DLD1 (cell line): ENCODE measurements around the gene RPS21.

Experiments used
- in situ Hi-C: cut with HindIII; loops from 2 replicates; pipeline ENCODE4 v1.10.0; 2017; ENCODE audit warnings: low sequenced_read_pairs

RPS21 gene

GRCh38 chr20:62376112-62377063 is 10.5 kb upstream of the RPS21 start:
- in situ Hi-C loops, result loop anchor here (25.0 kb wide), 1 partner anchor 89 kb away; no protein-coding TSS in a partner anchor

DNA sequence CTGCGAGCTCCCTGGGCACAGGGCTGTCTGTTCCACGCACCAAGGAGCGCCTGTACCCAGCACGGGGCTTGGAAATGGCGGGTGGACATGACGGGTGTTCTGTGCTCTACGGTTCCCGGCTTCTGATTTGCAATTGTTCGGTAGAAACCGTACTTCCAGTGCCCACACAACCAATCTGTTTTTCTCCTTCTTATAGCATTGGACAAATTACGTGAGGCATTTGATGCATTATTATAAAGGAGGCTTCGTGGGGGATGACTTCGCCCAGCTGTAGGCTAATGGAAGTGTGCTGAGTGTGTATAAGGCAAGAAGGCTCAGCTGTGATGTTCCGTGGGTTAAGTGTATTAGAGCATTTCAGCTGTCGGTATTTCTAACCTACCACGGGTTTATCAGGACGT is 9.8 kb upstream of the RPS21 start:
- in situ Hi-C loops, result loop anchor here (25.0 kb wide), 1 partner anchor 90 kb away; no protein-coding TSS in a partner anchor

DNA sequence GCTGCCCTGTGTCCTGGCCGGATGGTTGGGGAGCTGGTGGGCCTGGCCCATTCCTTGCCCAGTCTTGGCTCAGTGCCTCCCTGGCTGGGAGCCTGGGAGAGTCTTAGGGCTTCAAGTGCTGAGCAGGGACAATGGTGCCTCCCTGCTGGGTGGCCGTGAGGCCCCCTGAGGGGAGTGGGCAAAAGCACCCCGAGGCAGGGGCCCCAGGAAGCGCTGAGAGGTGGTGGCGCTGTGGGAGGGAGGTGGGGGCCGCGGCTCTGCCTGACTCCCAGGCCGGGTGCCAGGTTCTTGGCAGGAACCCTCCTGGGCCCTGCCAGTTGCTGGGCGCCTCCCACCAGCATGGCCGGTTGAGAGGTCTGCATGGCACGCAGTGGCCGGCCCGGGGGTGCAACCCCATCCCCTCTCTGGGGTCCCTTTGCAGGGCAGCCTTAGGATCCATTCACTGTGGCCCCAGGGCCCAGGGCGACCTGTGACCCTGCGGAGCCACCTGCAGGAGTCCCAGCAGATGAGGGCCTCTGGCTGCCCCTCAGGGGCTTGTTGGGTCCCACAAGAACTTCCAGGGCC is 9.2 kb upstream of the RPS21 start:
- in situ Hi-C loops, result loop anchor here (25.0 kb wide), 1 partner anchor 90 kb away; no protein-coding TSS in a partner anchor

- in situ Hi-C loops, result loop anchor here (25.0 kb wide), 1 partner anchor 91 kb away; no protein-coding TSS in a partner anchor
Observed at GRCh38 chr20:62378215-62378614, 8.7 kb upstream of the RPS21 start.

GRCh38 chr20:62381202-62381797 is 5.6 kb upstream of the RPS21 start:
- in situ Hi-C loops, result loop anchor here (25.0 kb wide), 1 partner anchor 94 kb away; no protein-coding TSS in a partner anchor

DNA sequence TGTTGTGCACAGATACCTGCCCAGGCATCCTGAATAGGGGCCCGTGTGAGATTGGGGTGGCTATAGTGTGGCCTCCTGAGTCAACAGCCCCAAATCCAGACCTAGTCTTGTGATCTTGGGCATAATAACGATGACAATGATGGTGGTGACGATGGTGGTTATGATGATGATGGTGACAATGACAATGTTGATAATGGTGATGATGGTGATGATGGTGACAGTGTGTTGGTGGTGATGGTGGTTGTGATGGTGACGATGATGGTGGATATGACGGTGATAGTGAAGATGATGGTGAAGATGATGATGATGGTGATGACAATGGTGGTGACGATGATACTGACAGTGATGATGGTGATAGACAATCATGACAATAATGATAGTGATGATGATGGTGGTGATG is 5.1 kb upstream of the RPS21 start:
- in situ Hi-C loops, result loop anchor here (25.0 kb wide), 1 partner anchor 95 kb away; no protein-coding TSS in a partner anchor

DNA sequence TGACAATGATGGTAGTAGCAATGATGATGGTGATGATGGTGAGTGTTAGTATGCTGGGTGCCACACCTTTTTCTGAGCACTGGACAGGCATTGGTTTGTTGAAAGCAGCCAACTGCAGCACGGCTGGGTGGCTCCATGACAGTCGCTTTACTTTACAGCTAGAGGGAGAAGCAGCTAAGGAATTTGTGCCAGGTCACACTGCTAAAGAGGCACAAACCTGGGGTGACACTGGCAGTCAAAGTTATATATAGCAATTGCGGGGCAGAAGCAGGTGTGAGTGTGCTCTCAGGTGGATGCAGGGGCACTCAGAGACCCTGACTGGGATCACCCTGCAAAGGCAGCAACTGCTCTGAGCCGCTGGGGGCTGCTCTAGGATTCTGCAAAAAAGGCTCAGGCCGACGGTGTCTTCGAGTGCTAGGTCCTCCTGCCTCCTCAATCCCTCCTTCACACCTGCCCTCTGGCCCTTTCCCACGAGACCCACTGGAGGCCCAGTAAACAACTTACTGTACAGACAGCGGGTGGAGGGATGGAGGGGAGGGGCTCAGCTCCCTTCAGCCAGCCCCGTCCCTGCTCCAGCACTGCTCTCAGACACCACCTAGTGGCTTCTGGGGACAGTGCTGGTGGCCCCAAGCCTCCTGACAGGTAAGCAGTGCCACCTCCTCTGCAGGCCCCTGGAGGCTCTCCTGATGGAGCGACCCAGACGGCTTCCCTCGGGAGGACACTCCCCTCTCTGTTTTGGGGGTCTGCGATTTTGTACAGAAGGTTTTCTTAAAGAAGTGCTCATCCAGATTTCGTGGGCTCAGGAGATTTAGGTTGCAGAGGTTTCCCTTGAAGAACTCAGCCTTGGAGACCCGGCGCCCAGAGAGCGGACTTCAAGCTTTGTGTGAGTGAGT is 4.4 kb upstream of the RPS21 start:
- in situ Hi-C loops, result loop anchor here (25.0 kb wide), 1 partner anchor 95 kb away; no protein-coding TSS in a partner anchor

DNA sequence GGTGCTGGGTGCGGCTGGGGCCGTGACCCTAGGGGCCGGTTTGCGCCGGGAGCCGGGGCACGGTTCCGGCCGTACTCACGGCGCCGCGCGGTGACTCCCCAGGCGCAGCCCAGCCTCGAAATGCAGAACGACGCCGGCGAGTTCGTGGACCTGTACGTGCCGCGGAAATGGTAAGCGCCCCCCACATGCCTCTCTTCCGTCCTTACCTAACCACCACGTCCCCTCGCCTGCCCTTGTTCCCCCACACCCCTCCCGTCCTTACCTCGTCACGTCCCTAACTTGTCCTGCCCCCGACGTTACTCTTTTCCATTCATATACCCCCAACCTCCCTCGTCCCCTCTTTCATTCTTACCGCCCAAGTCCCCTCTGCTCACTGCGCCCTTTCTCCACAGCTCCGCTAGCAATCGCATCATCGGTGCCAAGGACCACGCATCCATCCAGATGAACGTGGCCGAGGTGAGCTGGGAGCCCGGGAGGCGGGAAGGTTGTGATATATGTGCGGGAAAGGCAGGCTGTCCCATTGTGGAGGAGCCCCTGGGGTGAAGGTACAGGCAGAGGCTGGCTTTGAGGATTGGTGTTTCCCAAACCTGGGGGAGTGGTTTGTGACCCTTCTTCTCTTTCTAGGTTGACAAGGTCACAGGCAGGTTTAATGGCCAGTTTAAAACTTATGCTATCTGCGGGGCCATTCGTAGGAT is 463 bp downstream of the RPS21 start:
- in situ Hi-C loops, result loop anchor here (25.0 kb wide), 1 partner anchor 100 kb away; no protein-coding TSS in a partner anchor

DNA sequence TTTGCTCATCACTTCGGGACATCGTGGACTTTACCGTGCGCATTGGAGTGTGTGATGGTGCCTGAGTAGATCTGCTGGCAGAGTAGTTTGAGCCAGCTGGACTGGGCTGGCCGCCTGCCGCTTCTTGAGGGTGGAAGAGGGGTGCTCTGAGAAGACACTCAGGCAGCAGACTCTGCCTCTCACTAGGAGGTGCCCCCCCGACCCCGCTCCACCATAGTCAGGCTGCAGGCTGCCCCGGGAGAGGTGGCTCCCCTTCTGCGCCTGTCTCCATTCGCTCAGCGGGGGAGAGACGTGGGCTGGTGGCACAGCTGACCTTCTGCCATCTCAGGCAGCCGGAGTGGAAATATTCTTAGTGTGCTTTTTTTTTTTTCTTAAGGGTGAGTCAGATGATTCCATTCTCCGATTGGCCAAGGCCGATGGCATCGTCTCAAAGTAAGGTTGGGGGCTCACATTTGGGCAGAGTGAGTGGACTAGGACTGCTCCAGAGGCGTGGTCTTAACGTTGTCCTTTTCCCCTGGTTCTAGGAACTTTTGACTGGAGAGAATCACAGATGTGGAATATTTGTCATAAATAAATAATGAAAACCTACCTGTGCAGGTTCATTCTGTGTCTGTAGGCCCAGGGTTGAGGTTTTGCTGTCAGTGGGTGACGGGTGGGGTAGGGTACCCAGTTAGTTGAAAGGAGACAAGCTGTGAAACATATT is 1.2 kb downstream of the RPS21 start:
- in situ Hi-C loops, result loop anchor here (25.0 kb wide), 1 partner anchor 101 kb away; no protein-coding TSS in a partner anchor

DNA sequence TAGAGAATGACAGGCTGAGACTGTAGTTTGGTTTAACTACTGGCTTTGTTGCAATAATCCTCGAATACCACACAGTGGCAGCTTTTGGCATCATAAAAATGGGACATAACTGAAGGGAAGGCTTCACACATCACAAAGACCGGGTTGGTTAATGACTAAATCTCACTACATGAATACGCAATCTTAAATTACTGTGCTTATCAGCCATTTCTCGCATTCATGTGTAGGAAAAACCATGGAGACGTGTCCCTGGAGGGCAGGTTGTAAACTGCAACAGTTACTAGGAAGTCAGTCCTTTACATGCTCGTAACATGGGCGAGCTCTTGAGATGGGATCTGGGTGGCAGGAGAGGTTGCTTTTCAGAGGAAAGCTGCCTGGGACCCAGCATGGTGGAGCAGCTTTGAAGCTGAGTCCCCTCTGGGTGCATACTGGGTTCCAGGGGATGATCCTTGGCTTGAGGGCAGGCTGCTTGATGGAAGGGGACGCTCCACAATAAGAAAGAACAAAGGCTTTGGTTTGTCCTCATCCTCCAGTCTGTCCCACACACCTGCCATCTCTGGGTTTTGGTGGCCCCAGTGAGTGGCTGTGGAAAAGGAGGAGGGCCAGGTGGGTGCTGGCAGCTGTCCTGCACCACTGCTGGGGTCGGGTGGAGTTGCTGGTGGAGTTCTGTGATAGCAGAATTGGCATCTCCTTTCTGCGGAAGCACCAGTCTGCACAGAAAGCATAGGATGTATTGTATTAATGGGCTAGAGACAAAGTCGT is 2.1 kb downstream of the RPS21 start:
- in situ Hi-C loops, result loop anchor here (25.0 kb wide), 1 partner anchor 102 kb away; no protein-coding TSS in a partner anchor

GRCh38 chr20:62389601-62390087 is 2.7 kb downstream of the RPS21 start:
- in situ Hi-C loops, result loop anchor here (25.0 kb wide), 1 partner anchor 102 kb away; no protein-coding TSS in a partner anchor

DNA sequence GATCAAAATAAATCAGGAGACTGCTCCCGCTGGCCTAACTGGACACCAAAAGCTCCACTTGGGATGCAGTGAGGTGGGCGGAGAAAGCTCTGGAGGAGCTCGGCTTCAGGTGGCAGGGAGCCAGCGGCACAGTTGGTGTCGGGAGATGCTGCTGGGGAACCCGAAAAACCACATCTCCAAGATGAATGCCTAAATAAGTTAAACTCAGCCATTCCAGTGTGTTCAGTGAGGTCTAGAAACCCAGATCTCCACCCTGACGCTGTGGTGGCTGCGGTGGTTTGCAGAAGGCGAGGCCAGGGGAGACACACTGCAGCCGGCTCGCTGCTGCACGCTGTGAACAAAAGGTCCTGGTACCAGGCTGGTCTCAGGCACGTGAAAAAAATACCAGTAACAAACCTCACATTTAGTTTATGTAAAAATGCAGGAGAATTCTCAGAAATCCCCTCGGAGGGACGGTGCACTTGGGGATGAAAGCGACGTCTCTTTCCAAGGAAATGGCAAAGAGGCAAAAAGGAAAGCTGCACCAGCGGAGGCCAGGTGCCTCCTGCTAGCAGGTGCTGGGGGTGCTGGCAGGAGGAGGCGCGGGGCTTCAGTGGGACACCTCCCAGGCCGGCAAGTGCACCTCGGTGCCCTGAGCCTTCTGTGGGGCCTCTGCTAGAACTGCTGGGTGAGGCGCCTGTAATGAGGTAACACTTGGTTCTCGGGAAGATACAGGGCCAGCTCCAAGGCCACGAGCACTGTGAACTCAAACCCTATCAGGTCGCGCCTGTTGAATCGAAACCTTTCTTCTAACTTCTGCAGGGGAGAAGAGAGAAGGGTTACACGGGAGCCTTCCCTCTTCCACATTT is 3.6 kb downstream of the RPS21 start:
- in situ Hi-C loops, result loop anchor here (25.0 kb wide), 1 partner anchor 103 kb away; no protein-coding TSS in a partner anchor

- in situ Hi-C loops, result loop anchor here (25.0 kb wide), 1 partner anchor 104 kb away; no protein-coding TSS in a partner anchor
Observed at GRCh38 chr20:62391165-62392076, 4.5 kb downstream of the RPS21 start.

- in situ Hi-C loops, result loop anchor here (25.0 kb wide), 1 partner anchor 105 kb away; no protein-coding TSS in a partner anchor
Observed at GRCh38 chr20:62392077-62392418, 5.1 kb downstream of the RPS21 start.

DNA sequence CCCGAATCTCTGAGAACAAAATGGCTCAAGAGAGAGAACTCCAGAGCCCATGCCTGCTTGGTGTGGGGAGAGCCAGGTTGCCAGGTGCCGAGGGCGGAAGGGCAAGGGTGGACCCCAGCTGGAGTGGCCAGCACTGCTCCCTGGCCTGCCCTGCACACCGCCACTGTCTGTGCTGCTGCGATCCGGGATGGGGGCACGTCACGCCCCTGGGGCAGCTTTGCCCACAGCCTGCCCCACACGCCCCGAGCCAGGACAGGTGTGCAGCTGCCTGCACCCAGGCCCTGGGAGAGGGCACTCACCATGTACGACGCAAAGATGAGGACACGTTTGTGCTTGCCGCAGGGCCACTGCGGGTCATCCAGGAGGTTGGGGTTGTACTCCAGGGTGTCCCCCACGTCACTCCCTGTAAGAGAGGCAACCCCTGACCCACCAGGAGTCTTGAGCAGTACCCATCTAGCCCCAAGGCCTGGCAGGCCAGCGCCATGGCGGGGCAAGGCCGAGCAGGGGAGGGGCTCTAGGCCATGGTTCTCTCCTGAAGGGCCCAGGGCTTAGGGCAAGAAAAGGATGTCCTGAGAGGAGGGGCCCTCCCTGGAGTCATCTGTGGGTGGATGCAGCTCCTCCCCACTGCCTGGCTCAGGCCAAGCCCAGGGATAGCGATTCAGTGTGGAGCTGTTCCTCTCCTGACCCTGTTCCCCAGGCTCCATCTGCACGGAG is 5.9 kb downstream of the RPS21 start:
- in situ Hi-C loops, result loop anchor here (25.0 kb wide), 1 partner anchor 105 kb away; no protein-coding TSS in a partner anchor
